Right lobe of liver (tissue), 6 donors: ENCODE results near the gene EOMES. TPM values are rescaled to one million over a fixed set of nuclear protein-coding genes. Genes with fewer than 3 reads are reported as not detected.

Experiments
- ATAC-seq, 4 donors: fragments of 200-7000 bp; cut with Tn5 transposase; one replicate each; pipeline ENCODE4 v1.9.1; 2020; ENCODE audit warnings: mild to moderate bottlenecking in 4 of 4, moderate library complexity in 4 of 4
- DNase-seq, 3 donors: peaks; one replicate each; pipeline ENCODE4 v3.0.0-alpha.2; 2020
- H3K27ac ChIP-seq, 3 donors: fragments of 200-600 bp; one replicate each; pipeline ENCODE4 v1.8.0; 2022
- H3K27me3 ChIP-seq, 2 donors: fragments of 200-600 bp; one replicate each; pipeline ENCODE4 v1.8.0; 2022
- H3K36me3 ChIP-seq, 4 donors: fragments of 200-600 bp; sonication (generic) in 1 of 4; one replicate each; pipeline versions ENCODE4 v1.5.1 to v1.8.0; 2017 to 2022; ENCODE audit warnings: control low read depth in 1 of 4
- H3K4me1 ChIP-seq, 4 donors: fragments of 200-600 bp; sonication (generic) in 1 of 4; one replicate each; pipeline versions ENCODE4 v1.5.1 to v1.8.0; 2017 to 2022; ENCODE audit warnings: control low read depth in 1 of 4
- H3K4me3 ChIP-seq, 3 donors: fragments of 200-600 bp; one replicate each; pipeline ENCODE4 v1.8.0; 2022
- H3K9me3 ChIP-seq, 4 donors: fragments of 200-600 bp; sonication (generic) in 1 of 4; one replicate each; pipeline versions ENCODE4 v1.5.1 to v1.8.0; 2017 to 2022; ENCODE audit warnings: control low read depth in 1 of 4
- POLR2A ChIP-seq: fragments of 450-650 bp; IDR thresholded peaks from one replicate; pipeline ENCODE4 v1.6.1; 2017; ENCODE audit warnings: antibody characterized with exemption, mild to moderate bottlenecking
- WGBS: methylation state at CpG from one replicate; pipeline ENCODE4 v1.1.6; 2018; ENCODE audit warnings: low coverage, low lambda C conversion rate; ENCODE audit not compliant: insufficient coverage; ENCODE audit errors: missing lambda C conversion rate; 5-methylcytosine and 5-hydroxymethylcytosine counted together
- intact Hi-C, 2 donors: fragments of 100-400 bp; cut with DNase I; formaldehyde crosslinking; loops; one replicate each; pipeline versions ENCODE4 v1.11.2 to v1.14.1; 2022
- total RNA-seq, 6 experiments: library from RNA; depleted of rRNA in 2 of 6; stranded (reverse); fragments of >200 nt in 2 of 6; fragmentation: NEBNext Ultra II Directional in 3 of 6; extraction: Animal tissue kit (Norgen Biotek cat#: 25700) in 3 of 6; gene quantifications; one replicate each; pipeline versions ENCODE4 v1.1.0 to v1.2.4, GENCODE V29; 2016 to 2023
- TF ChIP-seq, protein P1 (sequence below), 4 donors: fragments of 200-600 bp in 3 of 4; fragments of 450-650 bp in 1 of 4; IDR thresholded peaks; one replicate each; pipeline versions ENCODE4 v1.5.1 to v1.8.0; 2016 to 2022; ENCODE audit warnings: antibody characterized with exemption in 4 of 4, mild to moderate bottlenecking in 2 of 4
- donor health status: DM: no; HTN: yes; CAD: no.
- donor health status: DM: no; HTN: no; CAD: no.
- donor health status: DM: no; HTN: no; CAD: no.
- donor health status: DM: no; HTN: yes; CAD: no.
- donor health status: DM: no; HTN: yes; CAD: no.

The EOMES gene
- total RNA-seq, 6 experiments from 2014 or later, result 0.11 to 1.0 (median 0.33) TPM

DNA sequence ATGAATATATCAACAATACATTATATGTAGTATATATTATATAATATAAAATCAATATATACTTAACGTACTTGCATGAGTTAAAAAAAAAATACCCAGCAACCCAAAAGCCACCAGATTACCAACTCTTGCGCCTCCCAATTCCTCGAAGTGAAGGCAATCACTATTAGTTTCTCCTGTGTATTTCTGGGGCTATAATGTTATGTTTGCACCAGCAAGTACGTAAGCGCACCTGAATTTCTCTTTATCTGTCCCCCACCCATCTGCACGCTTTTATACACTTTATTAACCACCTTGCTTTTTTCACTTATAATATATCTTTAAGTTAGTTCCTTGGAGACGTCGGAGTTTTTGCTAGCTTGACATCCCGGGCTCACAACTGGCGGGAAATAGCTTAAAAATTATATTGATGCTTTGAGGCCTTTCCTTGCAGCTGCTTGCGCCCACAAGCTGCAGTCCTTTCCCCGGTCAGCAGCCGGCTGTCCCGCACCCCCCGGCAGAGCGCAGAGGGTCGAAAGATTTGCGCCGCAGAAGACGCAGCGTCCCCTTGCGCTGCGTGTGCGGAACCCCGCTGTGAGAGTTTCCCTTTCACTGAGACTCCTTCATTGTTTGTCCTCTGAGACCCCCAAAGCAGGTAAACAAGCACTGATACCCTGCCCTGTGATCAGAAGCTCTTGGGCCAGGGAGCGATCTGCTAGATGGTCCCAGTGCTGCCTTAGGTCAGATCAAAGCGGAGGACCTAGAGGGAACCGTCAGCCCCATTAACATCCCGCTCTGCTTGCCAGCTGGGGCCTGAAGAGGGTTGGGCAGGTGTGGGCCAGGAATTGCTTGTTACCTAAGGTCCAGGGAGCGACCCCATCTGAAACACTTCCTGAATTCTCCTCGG lies 8.9 kb upstream of the EOMES start:
- TF ChIP-seq POLR2A, result no peak
- TF ChIP-seq, protein P1, sequence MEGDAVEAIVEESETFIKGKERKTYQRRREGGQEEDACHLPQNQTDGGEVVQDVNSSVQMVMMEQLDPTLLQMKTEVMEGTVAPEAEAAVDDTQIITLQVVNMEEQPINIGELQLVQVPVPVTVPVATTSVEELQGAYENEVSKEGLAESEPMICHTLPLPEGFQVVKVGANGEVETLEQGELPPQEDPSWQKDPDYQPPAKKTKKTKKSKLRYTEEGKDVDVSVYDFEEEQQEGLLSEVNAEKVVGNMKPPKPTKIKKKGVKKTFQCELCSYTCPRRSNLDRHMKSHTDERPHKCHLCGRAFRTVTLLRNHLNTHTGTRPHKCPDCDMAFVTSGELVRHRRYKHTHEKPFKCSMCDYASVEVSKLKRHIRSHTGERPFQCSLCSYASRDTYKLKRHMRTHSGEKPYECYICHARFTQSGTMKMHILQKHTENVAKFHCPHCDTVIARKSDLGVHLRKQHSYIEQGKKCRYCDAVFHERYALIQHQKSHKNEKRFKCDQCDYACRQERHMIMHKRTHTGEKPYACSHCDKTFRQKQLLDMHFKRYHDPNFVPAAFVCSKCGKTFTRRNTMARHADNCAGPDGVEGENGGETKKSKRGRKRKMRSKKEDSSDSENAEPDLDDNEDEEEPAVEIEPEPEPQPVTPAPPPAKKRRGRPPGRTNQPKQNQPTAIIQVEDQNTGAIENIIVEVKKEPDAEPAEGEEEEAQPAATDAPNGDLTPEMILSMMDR (IDR thresholded peaks at IDR 0.05), result no peak
- ATAC-seq (no peak), DNase-seq (no peak)
- Histone ChIP-seq H3K36me3 (no peaks in the 10 kb centered on the region), H3K9me3 (no peaks in the 10 kb centered on the region), H3K27me3 (peaks cover 5 to 25% of the 10 kb centered on the region in 2 donors), H3K4me3 (no peak overlapping the region), H3K4me1 (peaks cover 0 to 6% (median 0%) of the 10 kb centered on the region in 4 donors), H3K27ac (no peak overlapping the region)
- 9% methylated on average over 27 of the region's 31 CpGs for whole genome bisulfite sequencing
- intact Hi-C loops, result no loop called here

DNA sequence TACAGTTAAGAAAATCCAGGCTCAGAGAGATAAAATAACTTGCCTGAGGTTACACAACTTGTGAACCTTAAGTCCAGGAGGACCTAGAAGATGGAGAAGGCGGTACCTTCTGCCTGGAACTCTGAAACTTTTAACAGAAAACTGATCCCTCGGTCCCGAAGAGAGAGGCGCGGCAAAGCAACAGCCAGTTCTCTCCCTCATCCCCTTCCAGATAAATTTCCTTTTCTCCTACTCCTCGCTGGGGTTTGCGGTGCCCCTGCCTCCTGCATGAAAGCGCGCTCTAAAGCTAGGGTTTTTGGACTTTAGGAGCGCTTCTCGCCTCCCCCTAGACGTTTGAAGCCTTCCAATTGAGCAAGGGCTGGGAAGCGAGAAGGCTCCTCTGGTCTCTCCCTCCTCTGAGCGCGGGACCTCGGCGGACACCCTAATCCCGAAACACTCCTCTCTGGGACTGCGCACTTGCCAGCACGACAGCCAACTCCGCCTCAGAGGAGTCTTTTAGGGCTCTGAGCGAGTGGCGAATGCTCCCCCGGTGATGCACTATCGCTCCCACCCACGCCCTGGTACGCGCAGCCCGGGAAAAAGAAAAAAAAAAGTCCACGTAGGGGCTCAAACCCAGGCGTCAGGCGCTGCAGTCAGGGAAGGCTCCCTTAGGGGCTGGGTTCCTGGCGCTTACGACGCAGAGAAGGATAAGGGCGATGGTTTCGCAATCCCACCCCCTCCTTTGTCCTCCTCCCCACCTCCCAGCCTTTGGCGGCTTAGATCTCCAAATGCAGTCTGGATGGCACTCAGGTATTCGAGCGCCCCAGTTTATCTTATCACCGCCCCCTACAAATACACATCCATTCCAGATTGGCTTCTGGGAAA lies 7.9 kb upstream of the EOMES start:
- peaks cover 0 to 6% (median 0%) of the 10 kb centered on the region in 4 donors for H3K4me1 ChIP-seq
- WGBS, result 5% methylated on average over 16 of the region's 41 CpGs
- intact Hi-C loops, result no loop called here
- H3K9me3 ChIP-seq, result no peaks in the 10 kb centered on the region
- no peak for DNase-seq
- TF ChIP-seq, protein P1 (IDR thresholded peaks at IDR 0.05), result no peak
- TF ChIP-seq POLR2A, result no peak
- no peak overlapping the region for H3K4me3 ChIP-seq
- no peak for ATAC-seq
- no peaks in the 10 kb centered on the region for H3K36me3 ChIP-seq
- no peak overlapping the region for H3K27ac ChIP-seq
- peaks cover 5 to 26% of the 10 kb centered on the region in 2 donors for H3K27me3 ChIP-seq

DNA sequence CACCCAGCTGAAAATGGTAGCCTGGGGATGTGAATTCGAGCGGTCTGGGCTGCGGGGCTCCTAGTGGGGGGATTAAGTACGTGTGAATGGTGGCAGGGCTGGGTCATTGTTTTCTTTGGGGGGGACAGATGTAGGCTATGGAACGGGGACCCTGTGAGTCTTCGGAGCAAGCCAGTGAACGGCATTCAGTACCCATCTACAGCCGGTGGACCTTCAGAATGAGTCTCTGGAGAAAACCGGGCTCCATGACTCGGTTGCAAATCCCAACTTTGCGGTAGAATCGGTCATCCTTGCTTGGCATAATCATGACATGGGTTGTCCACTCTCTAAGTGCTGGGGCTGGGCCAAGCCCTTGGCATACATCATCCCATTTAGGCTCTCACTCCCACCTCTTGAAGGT lies 7.2 kb upstream of the EOMES start:
- Histone ChIP-seq H3K4me1 (peaks cover 0 to 6% (median 0%) of the 10 kb centered on the region in 4 donors), H3K36me3 (no peaks in the 10 kb centered on the region), H3K27me3 (peaks cover 5 to 33% of the 10 kb centered on the region in 2 donors), H3K4me3 (no peak overlapping the region), H3K9me3 (no peaks in the 10 kb centered on the region), H3K27ac (no peak overlapping the region)
- no peak for DNase-seq
- intact Hi-C loops, result no loop called here
- ATAC-seq, result no peak
- 11% methylated on average over 8 of the region's 12 CpGs for WGBS
- TF ChIP-seq, protein P1 (IDR thresholded peaks at IDR 0.05), result no peak
- TF ChIP-seq POLR2A, result no peak

DNA sequence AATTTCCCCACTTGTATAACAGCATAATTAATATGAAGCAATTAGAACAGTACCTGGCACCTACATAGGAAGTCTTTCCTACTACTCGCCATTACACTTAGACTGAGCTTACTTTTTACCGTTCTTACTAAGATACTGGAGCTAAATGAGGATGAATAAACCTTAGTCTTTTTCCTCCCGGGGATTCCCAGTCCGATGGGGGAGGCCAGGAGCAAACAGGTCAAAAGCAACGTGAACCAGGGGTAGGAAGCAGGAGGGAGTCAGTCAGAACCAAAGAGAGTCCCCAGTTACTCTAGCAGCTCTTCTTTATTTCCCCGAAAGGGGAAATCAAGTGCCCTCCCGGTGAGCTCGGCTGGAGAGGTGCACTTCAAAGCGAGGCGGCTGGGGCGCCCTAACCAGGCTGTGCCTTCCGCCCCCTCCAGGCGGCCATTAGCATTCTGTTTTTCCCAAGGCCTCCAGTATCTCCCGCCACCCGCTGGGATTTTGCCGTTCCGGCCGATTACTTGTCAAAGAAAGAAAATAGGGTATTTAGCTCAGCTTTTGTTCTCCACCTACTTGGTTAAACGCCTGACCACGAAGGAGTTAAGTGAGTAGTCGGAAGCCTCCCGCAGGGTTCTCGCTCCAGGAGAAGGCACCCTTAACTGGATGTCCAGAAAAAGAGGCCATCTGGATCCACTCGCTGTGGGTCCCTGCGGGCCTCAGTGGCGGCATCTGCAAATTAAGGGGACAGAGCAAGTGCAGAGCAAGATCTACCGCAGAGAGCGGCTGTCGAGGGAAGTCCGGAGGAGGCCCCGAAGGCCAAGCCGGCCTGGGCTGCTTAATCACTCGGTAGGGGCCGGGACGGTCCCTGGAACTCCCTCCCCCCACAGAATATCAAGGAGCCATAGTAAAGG lies 6.3 kb upstream of the EOMES start:
- no peak for DNase-seq
- H3K27me3 ChIP-seq, result peaks cover 5 to 41% of the 10 kb centered on the region in 2 donors
- 6% methylated on average over 20 of the region's 35 CpGs for WGBS
- H3K9me3 ChIP-seq, result no peaks in the 10 kb centered on the region
- no peaks in the 10 kb centered on the region for H3K36me3 ChIP-seq
- peaks cover 0 to 6% (median 0%) of the 10 kb centered on the region in 4 donors for H3K4me1 ChIP-seq
- no peak overlapping the region for H3K27ac ChIP-seq
- ATAC-seq, result peak in 3 of 4 donors; percentile 19 to 30 (median 23)
- no peak for TF ChIP-seq POLR2A
- TF ChIP-seq, protein P1 (IDR thresholded peaks at IDR 0.05), result no peak
- intact Hi-C loops, result no loop called here
- no peak overlapping the region for H3K4me3 ChIP-seq
